Neural crest cell (in vitro differentiated cells): ENCODE data around the gene CEP89. TPM values are rescaled to one million over a fixed set of nuclear protein-coding genes. Genes with fewer than 3 reads are reported as not detected.
"Not testable (repeated sequence)": the region's sequence is repeated elsewhere in the genome, so short reads cannot be mapped to it uniquely, and the experiment has no call there.

ENCODE experiments used
- DNase-seq: peaks from one replicate; pipeline ENCODE4 v3.0.0; 2021; ENCODE audit warnings: low read depth, mixed read lengths, low spot score
- H3K27ac Mint-ChIP-seq: one replicate; pipeline ENCODE4 v1.8.0; 2021; ENCODE audit warnings: mild to moderate bottlenecking, mixed read lengths; ENCODE audit not compliant: unreplicated experiment
- H3K27me3 Mint-ChIP-seq: 2 replicates; pipeline ENCODE4 v1.8.0; 2021; ENCODE audit warnings: low read depth, mild to moderate bottlenecking, mixed read lengths
- H3K36me3 Mint-ChIP-seq: 2 replicates; pipeline ENCODE4 v1.8.0; 2021; ENCODE audit warnings: low read depth, mild to moderate bottlenecking, mixed read lengths
- H3K4me1 Mint-ChIP-seq: 2 replicates; pipeline ENCODE4 v1.8.0; 2021; ENCODE audit warnings: mixed read lengths
- H3K4me3 Mint-ChIP-seq: one replicate; pipeline ENCODE4 v1.8.0; 2021; ENCODE audit warnings: mild to moderate bottlenecking, mixed read lengths
- H3K9me3 Mint-ChIP-seq: 2 replicates; pipeline ENCODE4 v1.8.0; 2021; ENCODE audit warnings: mixed read lengths
- CTCF ChIP-seq: fragments of 200-600 bp; sonication (generic); conservative IDR thresholded peaks from 2 replicates; pipeline ENCODE4 v1.5.0; 2021; ENCODE audit warnings: antibody characterized with exemption, mild to moderate bottlenecking
- total RNA-seq: library from RNA; stranded (reverse); gene quantifications from 2 replicates; pipeline ENCODE4 v1.2.1, GENCODE V29; 2021

CEP89 gene
- total RNA-seq, 1 donor from 2014 or later = 50.8 TPM

- H3K36me3 Mint-ChIP-seq = no peaks in the 10 kb centered on the region
- H3K27me3 Mint-ChIP-seq = no peaks in the 10 kb centered on the region
- H3K27ac Mint-ChIP-seq = no peak overlapping the region
- no peaks in the 10 kb centered on the region for H3K9me3 Mint-ChIP-seq
- no peak for DNase-seq
- no peaks in the 10 kb centered on the region for H3K4me1 Mint-ChIP-seq
- H3K4me3 Mint-ChIP-seq = no peak overlapping the region
- no peak for TF ChIP-seq CTCF
These were observed 114.2 kb downstream of the CEP89 start for GRCh38 chr19:32857584-32857983.

- not testable (repeated sequence) for H3K27ac Mint-ChIP-seq, H3K36me3 Mint-ChIP-seq, H3K4me1 Mint-ChIP-seq, H3K9me3 Mint-ChIP-seq, DNase-seq, H3K4me3 Mint-ChIP-seq, H3K27me3 Mint-ChIP-seq
These were observed 114.9 kb downstream of the CEP89 start for GRCh38 chr19:32856818-32857217.

- no peak for DNase-seq
- H3K4me3 Mint-ChIP-seq = no peak overlapping the region
These were observed 119.5 kb downstream of the CEP89 start for GRCh38 chr19:32852216-32852615.

GRCh38 chr19:32848035-32848434 lies 123.7 kb downstream of the CEP89 start:
- not testable (repeated sequence) for H3K4me1 Mint-ChIP-seq, DNase-seq, H3K27ac Mint-ChIP-seq, H3K27me3 Mint-ChIP-seq, H3K9me3 Mint-ChIP-seq, H3K36me3 Mint-ChIP-seq, H3K4me3 Mint-ChIP-seq

More at GRCh38 chr19:32852216-32852615, 119.5 kb downstream of the CEP89 start:
- Mint-ChIP-seq H3K27me3 (no peaks in the 10 kb centered on the region), H3K36me3 (no peaks in the 10 kb centered on the region), H3K27ac (no peak overlapping the region), H3K9me3 (no peaks in the 10 kb centered on the region), H3K4me1 (no peaks in the 10 kb centered on the region)
- no peak for TF ChIP-seq CTCF

- Mint-ChIP-seq H3K36me3 (peaks cover 15% of the 10 kb centered on the region), H3K9me3 (peaks cover 13% of the 10 kb centered on the region), H3K4me3 (no peak overlapping the region), H3K4me1 (no peaks in the 10 kb centered on the region), H3K27me3 (no peaks in the 10 kb centered on the region), H3K27ac (no peak overlapping the region)
- no peak for TF ChIP-seq CTCF
- DNase-seq = no peak
These were observed 128.0 kb downstream of the CEP89 start for GRCh38 chr19:32843716-32844245.

GRCh38 chr19:32842061-32842460 lies 129.7 kb downstream of the CEP89 start:
- no peak for DNase-seq
- H3K4me3 Mint-ChIP-seq = no peak overlapping the region
- peaks cover 15% of the 10 kb centered on the region for H3K36me3 Mint-ChIP-seq
- TF ChIP-seq CTCF = no peak
- H3K27ac Mint-ChIP-seq = no peak overlapping the region
- peaks cover 13% of the 10 kb centered on the region for H3K9me3 Mint-ChIP-seq
- no peaks in the 10 kb centered on the region for H3K4me1 Mint-ChIP-seq
- H3K27me3 Mint-ChIP-seq = no peaks in the 10 kb centered on the region

- peaks cover 15% of the 10 kb centered on the region for H3K36me3 Mint-ChIP-seq
- TF ChIP-seq CTCF = no peak
- H3K4me1 Mint-ChIP-seq = no peaks in the 10 kb centered on the region
- no peak for DNase-seq
- H3K4me3 Mint-ChIP-seq = no peak overlapping the region
- no peak overlapping the region for H3K27ac Mint-ChIP-seq
- peaks cover 13% of the 10 kb centered on the region for H3K9me3 Mint-ChIP-seq
- no peaks in the 10 kb centered on the region for H3K27me3 Mint-ChIP-seq
These were observed 134.2 kb downstream of the CEP89 start for GRCh38 chr19:32837531-32837930.

GRCh38 chr19:32833388-32833787 lies 138.4 kb downstream of the CEP89 start:
- not testable (repeated sequence) for H3K27ac Mint-ChIP-seq, DNase-seq, H3K4me3 Mint-ChIP-seq, H3K9me3 Mint-ChIP-seq, H3K27me3 Mint-ChIP-seq, H3K4me1 Mint-ChIP-seq, H3K36me3 Mint-ChIP-seq

- not testable (repeated sequence) for H3K4me3 Mint-ChIP-seq, H3K27ac Mint-ChIP-seq, DNase-seq, H3K4me1 Mint-ChIP-seq, H3K36me3 Mint-ChIP-seq, H3K27me3 Mint-ChIP-seq, H3K9me3 Mint-ChIP-seq
These were observed 138.9 kb downstream of the CEP89 start for GRCh38 chr19:32832825-32833224.
